ENCODE results near the gene NUMB.

Gene NUMB

GRCh38 chr14:73339846-73340595 is 118.3 kb downstream of the NUMB start:
- H3K4me1 ChIP-seq (ENCODE audit: control insufficient read depth in 2 of 2, insufficient read depth in 2 of 2, low read length in 2 of 2) = no peaks in the 10 kb centered on the region
- H3K36me3 ChIP-seq (ENCODE audit: control insufficient read depth in 2 of 2, insufficient read depth in 2 of 2, low read length in 2 of 2) = peaks cover 0 to under 1% of the 10 kb centered on the region in 2 donors
- no peak overlapping the region for H3K27ac ChIP-seq (ENCODE audit: low read depth in 2 of 2, low read length in 2 of 2)
- no peak overlapping the region for H3K9ac ChIP-seq (ENCODE audit: low read depth in 1 of 2, low read length in 2 of 2)
- no peak overlapping the region for H3K4me3 ChIP-seq (ENCODE audit: low read length in 2 of 2)
- no peaks in the 10 kb centered on the region for H3K27me3 ChIP-seq (ENCODE audit: control insufficient read depth in 2 of 2, insufficient read depth in 2 of 2, low read length in 2 of 2)
- H3K9me3 ChIP-seq (ENCODE audit: control insufficient read depth in 2 of 2, low read length in 2 of 2) = no peaks in the 10 kb centered on the region

- H3K36me3 ChIP-seq (ENCODE audit: control insufficient read depth in 2 of 2, insufficient read depth in 2 of 2, low read length in 2 of 2) = no peaks in the 10 kb centered on the region
- no peaks in the 10 kb centered on the region for H3K9me3 ChIP-seq (ENCODE audit: control insufficient read depth in 2 of 2, low read length in 2 of 2)
- no peak overlapping the region for H3K4me3 ChIP-seq (ENCODE audit: low read length in 2 of 2)
- no peak overlapping the region for H3K27ac ChIP-seq (ENCODE audit: low read depth in 2 of 2, low read length in 2 of 2)
- no peaks in the 10 kb centered on the region for H3K4me1 ChIP-seq (ENCODE audit: control insufficient read depth in 2 of 2, insufficient read depth in 2 of 2, low read length in 2 of 2)
- H3K27me3 ChIP-seq (ENCODE audit: control insufficient read depth in 2 of 2, insufficient read depth in 2 of 2, low read length in 2 of 2) = no peaks in the 10 kb centered on the region
- H3K9ac ChIP-seq (ENCODE audit: low read depth in 1 of 2, low read length in 2 of 2) = no peak overlapping the region
Measured at GRCh38 chr14:73339206-73339605, 119.1 kb downstream of the NUMB start.

GRCh38 chr14:73338551-73338950 is 119.8 kb downstream of the NUMB start:
- H3K4me3 ChIP-seq (ENCODE audit: low read length in 2 of 2) = no peak overlapping the region
- H3K9ac ChIP-seq (ENCODE audit: low read depth in 1 of 2, low read length in 2 of 2) = no peak overlapping the region
- H3K4me1 ChIP-seq (ENCODE audit: control insufficient read depth in 2 of 2, insufficient read depth in 2 of 2, low read length in 2 of 2) = no peaks in the 10 kb centered on the region
- H3K27me3 ChIP-seq (ENCODE audit: control insufficient read depth in 2 of 2, insufficient read depth in 2 of 2, low read length in 2 of 2) = no peaks in the 10 kb centered on the region
- H3K36me3 ChIP-seq (ENCODE audit: control insufficient read depth in 2 of 2, insufficient read depth in 2 of 2, low read length in 2 of 2) = no peaks in the 10 kb centered on the region
- no peak overlapping the region for H3K27ac ChIP-seq (ENCODE audit: low read depth in 2 of 2, low read length in 2 of 2)
- no peaks in the 10 kb centered on the region for H3K9me3 ChIP-seq (ENCODE audit: control insufficient read depth in 2 of 2, low read length in 2 of 2)

GRCh38 chr14:73333031-73333430 is 125.3 kb downstream of the NUMB start:
- H3K4me3 ChIP-seq (ENCODE audit: low read length in 2 of 2) = no peak overlapping the region
- H3K36me3 ChIP-seq (ENCODE audit: control insufficient read depth in 2 of 2, insufficient read depth in 2 of 2, low read length in 2 of 2) = no peaks in the 10 kb centered on the region
- H3K4me1 ChIP-seq (ENCODE audit: control insufficient read depth in 2 of 2, insufficient read depth in 2 of 2, low read length in 2 of 2) = no peaks in the 10 kb centered on the region
- no peak overlapping the region for H3K27ac ChIP-seq (ENCODE audit: low read depth in 2 of 2, low read length in 2 of 2)
- H3K9me3 ChIP-seq (ENCODE audit: control insufficient read depth in 2 of 2, low read length in 2 of 2) = no peaks in the 10 kb centered on the region
- H3K9ac ChIP-seq (ENCODE audit: low read depth in 1 of 2, low read length in 2 of 2) = no peak overlapping the region
- H3K27me3 ChIP-seq (ENCODE audit: control insufficient read depth in 2 of 2, insufficient read depth in 2 of 2, low read length in 2 of 2) = no peaks in the 10 kb centered on the region

DNA sequence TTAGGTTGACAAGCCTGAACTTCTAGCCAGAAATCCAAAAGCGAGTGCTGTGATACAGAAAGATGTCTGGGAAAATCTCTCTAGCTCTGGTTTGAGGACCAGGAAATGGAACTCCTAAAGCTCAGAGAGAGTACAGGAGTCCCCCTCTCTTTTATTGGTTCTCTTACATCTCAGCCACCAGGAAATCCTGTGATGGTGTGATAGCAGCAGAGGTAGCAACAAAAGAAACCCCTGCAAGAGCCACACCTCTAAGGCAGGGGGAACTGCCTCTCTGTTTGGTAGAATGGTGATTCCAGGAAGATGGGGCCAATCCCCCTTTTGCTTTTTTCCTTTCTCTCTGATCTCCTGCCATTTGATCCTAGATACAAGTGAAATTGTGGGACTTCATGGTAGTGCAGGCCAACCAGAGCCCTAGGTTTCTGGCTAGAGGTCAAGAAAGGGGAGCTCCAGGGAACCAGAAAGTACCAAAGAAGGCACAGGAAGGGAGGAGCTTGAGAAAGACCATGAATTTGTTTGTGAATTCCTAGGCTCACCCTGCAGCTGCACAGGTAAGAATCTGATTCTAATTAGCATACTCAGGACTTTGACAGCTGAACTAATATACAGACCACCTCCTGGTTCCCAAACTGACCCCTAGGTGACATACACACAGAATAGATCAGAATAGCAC is 132.6 kb downstream of the NUMB start:
- Histone ChIP-seq H3K27me3 (ENCODE audit: control insufficient read depth in 2 of 2, insufficient read depth in 2 of 2, low read length in 2 of 2) (no peaks in the 10 kb centered on the region), H3K4me1 (ENCODE audit: control insufficient read depth in 2 of 2, insufficient read depth in 2 of 2, low read length in 2 of 2) (peaks cover 0 to 5% of the 10 kb centered on the region in 2 donors), H3K9ac (ENCODE audit: low read depth in 1 of 2, low read length in 2 of 2) (no peak overlapping the region), H3K9me3 (ENCODE audit: control insufficient read depth in 2 of 2, low read length in 2 of 2) (no peaks in the 10 kb centered on the region), H3K27ac (ENCODE audit: low read depth in 2 of 2, low read length in 2 of 2) (no peak overlapping the region), H3K4me3 (ENCODE audit: low read length in 2 of 2) (no peak overlapping the region), H3K36me3 (ENCODE audit: control insufficient read depth in 2 of 2, insufficient read depth in 2 of 2, low read length in 2 of 2) (peaks cover 4 to 6% of the 10 kb centered on the region in 2 donors)

DNA sequence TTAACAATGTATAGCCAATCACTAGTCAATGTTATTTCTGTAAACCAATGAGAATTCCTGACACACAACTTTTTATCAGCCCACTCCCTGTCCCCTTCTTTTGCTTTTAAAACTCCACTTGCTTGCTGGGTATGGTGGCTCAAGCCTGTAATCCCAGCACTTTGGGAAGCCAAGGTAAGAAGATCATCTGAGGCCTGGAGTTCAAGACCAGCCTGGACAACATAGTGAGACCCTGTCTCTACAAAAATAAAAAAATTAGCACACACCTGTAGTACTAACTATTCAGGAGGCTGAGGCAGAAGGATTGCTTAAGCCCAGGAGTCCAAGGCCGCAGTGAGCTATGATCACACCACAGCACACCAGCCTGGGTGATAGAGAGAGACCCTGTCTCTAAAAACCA is 133.3 kb downstream of the NUMB start:
- H3K27me3 ChIP-seq (ENCODE audit: control insufficient read depth in 2 of 2, insufficient read depth in 2 of 2, low read length in 2 of 2) = no peaks in the 10 kb centered on the region
- H3K4me1 ChIP-seq (ENCODE audit: control insufficient read depth in 2 of 2, insufficient read depth in 2 of 2, low read length in 2 of 2) = peaks cover 0 to 5% of the 10 kb centered on the region in 2 donors
- H3K9me3 ChIP-seq (ENCODE audit: control insufficient read depth in 2 of 2, low read length in 2 of 2) = no peaks in the 10 kb centered on the region
- H3K36me3 ChIP-seq (ENCODE audit: control insufficient read depth in 2 of 2, insufficient read depth in 2 of 2, low read length in 2 of 2) = peaks cover 4 to 6% of the 10 kb centered on the region in 2 donors
- no peak overlapping the region for H3K9ac ChIP-seq (ENCODE audit: low read depth in 1 of 2, low read length in 2 of 2)
- H3K4me3 ChIP-seq (ENCODE audit: low read length in 2 of 2) = no peak overlapping the region
- H3K27ac ChIP-seq (ENCODE audit: low read depth in 2 of 2, low read length in 2 of 2) = no peak overlapping the region

- H3K9me3 ChIP-seq (ENCODE audit: control insufficient read depth in 2 of 2, low read length in 2 of 2) = no peaks in the 10 kb centered on the region
- no peak overlapping the region for H3K4me3 ChIP-seq (ENCODE audit: low read length in 2 of 2)
- peaks cover 0 to 5% of the 10 kb centered on the region in 2 donors for H3K4me1 ChIP-seq (ENCODE audit: control insufficient read depth in 2 of 2, insufficient read depth in 2 of 2, low read length in 2 of 2)
- peaks cover 4 to 6% of the 10 kb centered on the region in 2 donors for H3K36me3 ChIP-seq (ENCODE audit: control insufficient read depth in 2 of 2, insufficient read depth in 2 of 2, low read length in 2 of 2)
- no peak overlapping the region for H3K27ac ChIP-seq (ENCODE audit: low read depth in 2 of 2, low read length in 2 of 2)
- no peaks in the 10 kb centered on the region for H3K27me3 ChIP-seq (ENCODE audit: control insufficient read depth in 2 of 2, insufficient read depth in 2 of 2, low read length in 2 of 2)
- no peak overlapping the region for H3K9ac ChIP-seq (ENCODE audit: low read depth in 1 of 2, low read length in 2 of 2)
Measured at GRCh38 chr14:73324533-73324932, 133.8 kb downstream of the NUMB start.

- peaks cover 4 to 6% of the 10 kb centered on the region in 2 donors for H3K36me3 ChIP-seq (ENCODE audit: control insufficient read depth in 2 of 2, insufficient read depth in 2 of 2, low read length in 2 of 2)
- no peaks in the 10 kb centered on the region for H3K27me3 ChIP-seq (ENCODE audit: control insufficient read depth in 2 of 2, insufficient read depth in 2 of 2, low read length in 2 of 2)
Measured at GRCh38 chr14:73323896-73324399, 134.4 kb downstream of the NUMB start.

DNA sequence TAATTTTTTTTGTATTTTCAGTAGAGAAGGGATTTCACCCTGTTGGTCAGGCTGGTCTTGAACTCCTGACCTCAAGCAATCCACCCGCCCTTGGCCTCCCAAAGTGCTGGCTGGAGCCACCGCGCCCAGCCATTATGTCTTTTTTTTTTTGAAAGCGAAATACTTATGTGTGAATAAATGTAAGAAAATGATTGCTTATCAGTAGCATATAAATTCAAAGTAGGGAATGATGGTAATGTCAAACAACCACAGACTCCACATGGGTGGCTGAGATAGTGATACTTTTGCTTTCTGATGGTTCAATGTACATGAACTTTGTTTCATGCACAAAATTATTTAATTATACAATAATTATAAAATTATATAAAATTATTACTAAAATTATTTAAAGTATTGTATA is 145.2 kb downstream of the NUMB start:
- no peaks in the 10 kb centered on the region for H3K9me3 ChIP-seq (ENCODE audit: control insufficient read depth in 2 of 2, low read length in 2 of 2)
- no peaks in the 10 kb centered on the region for H3K27me3 ChIP-seq (ENCODE audit: control insufficient read depth in 2 of 2, insufficient read depth in 2 of 2, low read length in 2 of 2)
- H3K9ac ChIP-seq (ENCODE audit: low read depth in 1 of 2, low read length in 2 of 2) = no peak overlapping the region
- H3K4me3 ChIP-seq (ENCODE audit: low read length in 2 of 2) = no peak overlapping the region
- H3K27ac ChIP-seq (ENCODE audit: low read depth in 2 of 2, low read length in 2 of 2) = no peak overlapping the region
- no peaks in the 10 kb centered on the region for H3K36me3 ChIP-seq (ENCODE audit: control insufficient read depth in 2 of 2, insufficient read depth in 2 of 2, low read length in 2 of 2)
- H3K4me1 ChIP-seq (ENCODE audit: control insufficient read depth in 2 of 2, insufficient read depth in 2 of 2, low read length in 2 of 2) = peaks cover 3% of the 10 kb centered on the region in 2 donors

More at GRCh38 chr14:73323896-73324399, 134.4 kb downstream of the NUMB start:
- Histone ChIP-seq H3K27ac (ENCODE audit: low read depth in 2 of 2, low read length in 2 of 2) (no peak overlapping the region), H3K4me3 (ENCODE audit: low read length in 2 of 2) (no peak overlapping the region), H3K4me1 (ENCODE audit: control insufficient read depth in 2 of 2, insufficient read depth in 2 of 2, low read length in 2 of 2) (peaks cover 0 to 5% of the 10 kb centered on the region in 2 donors), H3K9me3 (ENCODE audit: control insufficient read depth in 2 of 2, low read length in 2 of 2) (no peaks in the 10 kb centered on the region), H3K9ac (ENCODE audit: low read depth in 1 of 2, low read length in 2 of 2) (no peak overlapping the region)

GRCh38 chr14:73312687-73313086 is 145.7 kb downstream of the NUMB start:
- Histone ChIP-seq H3K4me3 (ENCODE audit: low read length in 2 of 2) (no peak overlapping the region), H3K27ac (ENCODE audit: low read depth in 2 of 2, low read length in 2 of 2) (no peak overlapping the region), H3K27me3 (ENCODE audit: control insufficient read depth in 2 of 2, insufficient read depth in 2 of 2, low read length in 2 of 2) (no peaks in the 10 kb centered on the region), H3K36me3 (ENCODE audit: control insufficient read depth in 2 of 2, insufficient read depth in 2 of 2, low read length in 2 of 2) (no peaks in the 10 kb centered on the region), H3K9ac (ENCODE audit: low read depth in 1 of 2, low read length in 2 of 2) (no peak overlapping the region), H3K4me1 (ENCODE audit: control insufficient read depth in 2 of 2, insufficient read depth in 2 of 2, low read length in 2 of 2) (peaks cover 3% of the 10 kb centered on the region in 2 donors), H3K9me3 (ENCODE audit: control insufficient read depth in 2 of 2, low read length in 2 of 2) (no peaks in the 10 kb centered on the region)

All from mucosa of rectum (tissue), 2 donors.